WTC11 (cell line): Measurements from ENCODE around the gene ZNF764. TPM values are rescaled to one million over a fixed set of nuclear protein-coding genes. Genes with fewer than 3 reads are reported as not detected.

Experiments
- ATAC-seq: fragments of 200-7000 bp; cut with Tn5 transposase; 2 replicates; pipeline ENCODE4 v1.10.0; 2021; ENCODE audit warnings: mild to moderate bottlenecking, moderate library complexity
- CTCF ChIA-PET: fragments of 300-600 bp; sonication (Branson Sonifier 250); formaldehyde crosslinking; loops from one replicate; lab custom pipeline; 2021; ENCODE audit warnings: antibody characterized with exemption; lab: Charles Lee
- POLR2A ChIA-PET: fragments of 350-600 bp; sonication (Branson Sonifier 250); formaldehyde crosslinking; loops from one replicate; lab custom pipeline; 2021; ENCODE audit warnings: antibody characterized with exemption; lab: Charles Lee
- DNase-seq: peaks from one replicate; pipeline ENCODE4 v3.0.0; 2021; ENCODE audit warnings: low spot score
- H3K27ac Mint-ChIP-seq: 2 replicates; pipeline ENCODE4 v1.8.0; 2021; ENCODE audit warnings: mixed read lengths
- H3K27me3 Mint-ChIP-seq: 2 replicates; pipeline ENCODE4 v1.8.0; 2021; ENCODE audit warnings: low read depth, mild to moderate bottlenecking, moderate library complexity, mixed read lengths
- H3K36me3 Mint-ChIP-seq: 2 replicates; pipeline ENCODE4 v1.8.0; 2021; ENCODE audit warnings: mixed read lengths
- H3K4me1 Mint-ChIP-seq: 2 replicates; pipeline ENCODE4 v1.8.0; 2022; ENCODE audit warnings: mixed read lengths
- H3K4me3 Mint-ChIP-seq: 2 replicates; pipeline ENCODE4 v1.8.0; 2021; ENCODE audit warnings: mild to moderate bottlenecking, moderate library complexity, mixed read lengths
- H3K9me3 Mint-ChIP-seq: 2 replicates; pipeline ENCODE4 v1.8.0; 2021; ENCODE audit warnings: mixed read lengths
- ATF3 ChIP-seq: sonication (generic); formaldehyde crosslinking; conservative IDR thresholded peaks from 2 replicates; pipeline ENCODE4 v1.8.1; 2022; ENCODE audit warnings: mild to moderate bottlenecking, missing genetic modification reagents
- ATF6 ChIP-seq: sonication (generic); formaldehyde crosslinking; IDR thresholded peaks from 2 replicates; pipeline ENCODE4 v1.8.1; 2023; ENCODE audit warnings: mild to moderate bottlenecking, missing genetic modification reagents
- E2F4 ChIP-seq: sonication (generic); formaldehyde crosslinking; IDR thresholded peaks from 2 replicates; pipeline ENCODE4 v1.8.1; 2022; ENCODE audit warnings: low read depth, mild to moderate bottlenecking, moderate library complexity, missing genetic modification reagents, borderline replicate concordance
- ERG ChIP-seq: fragments of 250-450 bp; sonication (Bioruptor Pico); IDR thresholded peaks from 2 replicates; pipeline ENCODE4 v1.8.0; 2021; ENCODE audit warnings: mild to moderate bottlenecking
- ESRRA ChIP-seq: sonication (generic); formaldehyde crosslinking; IDR thresholded peaks from 2 replicates; pipeline ENCODE4 v1.8.1; 2022; ENCODE audit warnings: mild to moderate bottlenecking, missing genetic modification reagents, borderline replicate concordance
- ETV6 ChIP-seq: sonication (generic); formaldehyde crosslinking; IDR thresholded peaks from 2 replicates; pipeline ENCODE4 v1.8.1; 2022; ENCODE audit warnings: mild to moderate bottlenecking, missing genetic modification reagents
- FOXK1 ChIP-seq: sonication (generic); formaldehyde crosslinking; IDR thresholded peaks from 2 replicates; pipeline ENCODE4 v1.8.0; 2022; ENCODE audit warnings: mild to moderate bottlenecking, moderate library complexity, missing genetic modification reagents
- HMGA2 ChIP-seq: fragments of 250-450 bp; sonication (Bioruptor Pico); IDR thresholded peaks from 2 replicates; pipeline ENCODE4 v1.4.0; 2021; ENCODE audit warnings: mild to moderate bottlenecking, moderate library complexity
- IRF2 ChIP-seq: sonication (generic); formaldehyde crosslinking; IDR thresholded peaks from 2 replicates; pipeline ENCODE4 v1.8.0; 2022; ENCODE audit warnings: low read depth, missing genetic modification reagents, borderline replicate concordance
- JUN ChIP-seq: sonication (generic); formaldehyde crosslinking; IDR thresholded peaks from 2 replicates; pipeline ENCODE4 v1.8.0; 2023; ENCODE audit warnings: mild to moderate bottlenecking, missing genetic modification reagents
- KAT7 ChIP-seq: sonication (generic); formaldehyde crosslinking; IDR thresholded peaks from 2 replicates; pipeline ENCODE4 v1.8.1; 2023; ENCODE audit warnings: missing genetic modification reagents, mild to moderate bottlenecking, borderline replicate concordance
- RORB ChIP-seq: fragments of 250-450 bp; sonication (Bioruptor Pico); IDR thresholded peaks from 2 replicates; pipeline ENCODE4 v1.9.0; 2021; ENCODE audit warnings: mild to moderate bottlenecking
- TP53 ChIP-seq: sonication (generic); formaldehyde crosslinking; IDR thresholded peaks from 2 replicates; pipeline ENCODE4 v1.8.1; 2023; ENCODE audit warnings: mild to moderate bottlenecking, missing genetic modification reagents
- ZBTB21 ChIP-seq: sonication (generic); formaldehyde crosslinking; IDR thresholded peaks from 2 replicates; pipeline ENCODE4 v1.8.1; 2023; ENCODE audit warnings: mild to moderate bottlenecking, missing genetic modification reagents, borderline replicate concordance
- ZBTB43 ChIP-seq: sonication (generic); formaldehyde crosslinking; IDR thresholded peaks from 2 replicates; pipeline ENCODE4 v1.8.1; 2023; ENCODE audit warnings: mild to moderate bottlenecking, missing genetic modification reagents
- total RNA-seq: library from RNA; stranded (reverse); gene quantifications from 3 replicates; pipeline ENCODE4 v1.2.3, GENCODE V29; 2021
- TF ChIP-seq, protein P1 (sequence below): sonication (generic); formaldehyde crosslinking; IDR thresholded peaks from 2 replicates; pipeline ENCODE4 v1.8.0; 2023; ENCODE audit warnings: missing genetic modification reagents
- TF ChIP-seq, protein P2 (sequence below): sonication (generic); formaldehyde crosslinking; IDR thresholded peaks from 2 replicates; pipeline ENCODE4 v1.8.1; 2023; ENCODE audit warnings: mild to moderate bottlenecking, missing genetic modification reagents, moderate library complexity
- TF ChIP-seq, protein P3 (sequence below): fragments of 250-450 bp; sonication (Bioruptor Pico); IDR thresholded peaks from 2 replicates; pipeline ENCODE4 v1.9.0; 2021; ENCODE audit warnings: mild to moderate bottlenecking

The ZNF764 gene
- total RNA-seq, 1 experiment from 2014 or later: 10.4 TPM

DNA sequence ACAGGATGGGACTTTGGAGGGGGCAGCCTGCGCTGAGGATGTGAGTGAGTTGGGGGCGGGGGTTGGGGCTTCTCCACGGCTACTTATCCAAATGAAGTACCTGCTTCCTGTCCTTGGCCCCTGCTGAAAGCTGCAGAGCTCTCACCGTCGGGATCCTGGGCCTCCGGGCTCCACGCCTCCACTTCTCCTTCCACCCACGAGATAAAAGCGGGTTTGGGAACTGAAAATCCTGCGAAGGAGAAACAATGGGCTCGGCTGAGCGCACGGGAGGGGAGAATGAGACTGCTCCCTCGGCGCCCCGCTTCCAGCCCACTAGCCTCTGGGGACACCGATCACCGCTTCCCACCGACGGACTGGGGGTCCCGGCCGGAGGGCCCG lies 26.8 kb upstream of the ZNF764 start:
- ATAC-seq (peak; percentile 48), DNase-seq (peak; percentile 40)
- TF ChIP-seq ZBTB43 (CRISPR knock-in tag): no peak
- TF ChIP-seq, protein P1, sequence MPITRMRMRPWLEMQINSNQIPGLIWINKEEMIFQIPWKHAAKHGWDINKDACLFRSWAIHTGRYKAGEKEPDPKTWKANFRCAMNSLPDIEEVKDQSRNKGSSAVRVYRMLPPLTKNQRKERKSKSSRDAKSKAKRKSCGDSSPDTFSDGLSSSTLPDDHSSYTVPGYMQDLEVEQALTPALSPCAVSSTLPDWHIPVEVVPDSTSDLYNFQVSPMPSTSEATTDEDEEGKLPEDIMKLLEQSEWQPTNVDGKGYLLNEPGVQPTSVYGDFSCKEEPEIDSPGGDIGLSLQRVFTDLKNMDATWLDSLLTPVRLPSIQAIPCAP (CRISPR knock-in tag): 0 out of 2 replicates have a peak, but pooled peaks have one; percentile 27
- TF ChIP-seq ESRRA (CRISPR knock-in tag): no peak
- TF ChIP-seq ATF6 (CRISPR knock-in tag): no peak
- TF ChIP-seq, protein P2, sequence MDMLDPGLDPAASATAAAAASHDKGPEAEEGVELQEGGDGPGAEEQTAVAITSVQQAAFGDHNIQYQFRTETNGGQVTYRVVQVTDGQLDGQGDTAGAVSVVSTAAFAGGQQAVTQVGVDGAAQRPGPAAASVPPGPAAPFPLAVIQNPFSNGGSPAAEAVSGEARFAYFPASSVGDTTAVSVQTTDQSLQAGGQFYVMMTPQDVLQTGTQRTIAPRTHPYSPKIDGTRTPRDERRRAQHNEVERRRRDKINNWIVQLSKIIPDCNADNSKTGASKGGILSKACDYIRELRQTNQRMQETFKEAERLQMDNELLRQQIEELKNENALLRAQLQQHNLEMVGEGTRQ (CRISPR knock-in tag): no peak
- 0 out of 2 replicates have a peak, but pooled peaks have one; percentile 4 for TF ChIP-seq ETV6
- peak; percentile 2; the same call in 1 of the 2 replicates for TF ChIP-seq KAT7 (CRISPR knock-in tag)
- Mint-ChIP-seq H3K4me3 (peak overlapping the region; percentile 89), H3K4me1 (peaks cover 10% of the 10 kb centered on the region; the same call in 1 of the 2 replicates), H3K27ac (peak overlapping the region; percentile 97), H3K9me3 (no peaks in the 10 kb centered on the region), H3K27me3 (no peaks in the 10 kb centered on the region), H3K36me3 (peaks cover 27% of the 10 kb centered on the region)
- CTCF ChIA-PET: interaction anchor here (0.9 to 3.7 kb wide), 8 partner anchors 13 to 492 kb away, joined by 3 to 19 read pairs (median 6); partner anchors contain the start of genes DCTPP1 and ZNF688
- POLR2A ChIA-PET: interaction anchor here (0.8 to 2.2 kb wide), 6 partner anchors 12 to 178 kb away, joined by 3 to 10 read pairs (median 4); partner anchors contain the start of genes DCTPP1, ZNF688 and ZNF771

GRCh38 chr16:30582611-30583340 lies 24.6 kb upstream of the ZNF764 start:
- no peak overlapping the region for H3K4me3 Mint-ChIP-seq
- H3K27me3 Mint-ChIP-seq: no peaks in the 10 kb centered on the region
- ChIA-PET CTCF (interaction anchor here (0.6 to 1.2 kb wide), 2 partner anchors 153 to 491 kb away, joined by 3 read pairs; partner anchors contain the start of gene DCTPP1), POLR2A (interaction anchor here (1.2 kb wide), 1 partner anchor 11 kb away, joined by 4 read pairs; no protein-coding TSS in a partner anchor)
- no peak overlapping the region for H3K27ac Mint-ChIP-seq
- no peak for ATAC-seq
- H3K4me1 Mint-ChIP-seq: peaks cover 10% of the 10 kb centered on the region; the same call in 1 of the 2 replicates
- DNase-seq: no peak
- no peaks in the 10 kb centered on the region for H3K9me3 Mint-ChIP-seq
- TF ChIP-seq ATF3 (CRISPR knock-in tag) (no peak), IRF2 (no peak)
- H3K36me3 Mint-ChIP-seq: peaks cover 26% of the 10 kb centered on the region

- no peaks in the 10 kb centered on the region for H3K9me3 Mint-ChIP-seq
- no peak for ATAC-seq
- no peak for DNase-seq
- ChIA-PET POLR2A (no interaction called here), CTCF (no interaction called here)
- H3K36me3 Mint-ChIP-seq: peaks cover 17% of the 10 kb centered on the region
- peaks cover 8% of the 10 kb centered on the region; the same call in 1 of the 2 replicates for H3K4me1 Mint-ChIP-seq
- H3K4me3 Mint-ChIP-seq: no peak overlapping the region
- no peaks in the 10 kb centered on the region for H3K27me3 Mint-ChIP-seq
- no peak overlapping the region for H3K27ac Mint-ChIP-seq
- TF ChIP-seq HMGA2 (CRISPR knock-in tag) (no peak), ERG (no peak), FOXK1 (CRISPR knock-in tag) (no peak), JUN (no peak), ZBTB21 (CRISPR knock-in tag) (no peak), E2F4 (CRISPR knock-in tag) (no peak), TP53 (CRISPR knock-in tag) (no peak), RORB (CRISPR knock-in tag) (no peak)
- TF ChIP-seq, protein P3, sequence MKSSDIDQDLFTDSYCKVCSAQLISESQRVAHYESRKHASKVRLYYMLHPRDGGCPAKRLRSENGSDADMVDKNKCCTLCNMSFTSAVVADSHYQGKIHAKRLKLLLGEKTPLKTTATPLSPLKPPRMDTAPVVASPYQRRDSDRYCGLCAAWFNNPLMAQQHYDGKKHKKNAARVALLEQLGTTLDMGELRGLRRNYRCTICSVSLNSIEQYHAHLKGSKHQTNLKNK (CRISPR knock-in tag): no peak
Measured at GRCh38 chr16:30581457-30581856, 23.3 kb upstream of the ZNF764 start.
